GM18870 (cell line): ENCODE measurements around the gene CDK14.

ENCODE experiments used
- ATAC-seq: cut with Tn5 transposase; IDR thresholded peaks from one replicate; pipeline ENCODE4 v1.9.1; 2021; ENCODE audit warnings: moderate library complexity; ENCODE audit not compliant: unreplicated experiment

CDK14 gene

GRCh38 chr7:90833443-90833842 lies 237.3 kb downstream of the CDK14 start:
- no peak for ATAC-seq

GRCh38 chr7:90834771-90835170 lies 238.7 kb downstream of the CDK14 start:
- ATAC-seq: no peak

GRCh38 chr7:90835861-90836260 lies 239.7 kb downstream of the CDK14 start:
- no peak for ATAC-seq

GRCh38 chr7:90836937-90837336 lies 240.8 kb downstream of the CDK14 start:
- ATAC-seq: no peak

GRCh38 chr7:90838799-90839198 lies 242.7 kb downstream of the CDK14 start:
- no peak for ATAC-seq

GRCh38 chr7:90839316-90839715 lies 243.2 kb downstream of the CDK14 start:
- no peak for ATAC-seq

GRCh38 chr7:90839727-90840291 lies 243.7 kb downstream of the CDK14 start:
- no peak for ATAC-seq

GRCh38 chr7:90841759-90842429 lies 245.8 kb downstream of the CDK14 start:
- ATAC-seq: no peak

GRCh38 chr7:90842430-90842788 lies 246.3 kb downstream of the CDK14 start:
- no peak for ATAC-seq

- ATAC-seq: no peak
Observed at GRCh38 chr7:90843472-90843871, 247.4 kb downstream of the CDK14 start.

- ATAC-seq: no peak
Observed at GRCh38 chr7:90844421-90844820, 248.3 kb downstream of the CDK14 start.

GRCh38 chr7:90846192-90846591 lies 250.1 kb downstream of the CDK14 start:
- ATAC-seq: no peak

GRCh38 chr7:90850066-90850465 lies 253.9 kb downstream of the CDK14 start:
- no peak for ATAC-seq

GRCh38 chr7:90850471-90850870 lies 254.3 kb downstream of the CDK14 start:
- no peak for ATAC-seq

GRCh38 chr7:90853205-90853604 lies 257.1 kb downstream of the CDK14 start:
- peak; percentile 64 for ATAC-seq

GRCh38 chr7:90856351-90857070 lies 260.4 kb downstream of the CDK14 start:
- peak; percentile 57 for ATAC-seq

GRCh38 chr7:90857603-90858002 lies 261.5 kb downstream of the CDK14 start:
- no peak for ATAC-seq

GRCh38 chr7:90858546-90858945 lies 262.4 kb downstream of the CDK14 start:
- no peak for ATAC-seq

- ATAC-seq: no peak
Observed at GRCh38 chr7:90859521-90859920, 263.4 kb downstream of the CDK14 start.

GRCh38 chr7:90864088-90864487 lies 268.0 kb downstream of the CDK14 start:
- no peak for ATAC-seq

GRCh38 chr7:90869335-90869734 lies 273.2 kb downstream of the CDK14 start:
- ATAC-seq: no peak

- ATAC-seq: no peak
Observed at GRCh38 chr7:90876701-90877100, 280.6 kb downstream of the CDK14 start.
